ENCODE results near the gene PEF1. TPM values are rescaled to one million over a fixed set of nuclear protein-coding genes. Genes with fewer than 3 reads are reported as not detected.

Gene PEF1
- total RNA-seq, 4 donors from 2014 or later: 61.5 to 101 (median 92.9) TPM

GRCh38 chr1:31652891-31653499 is 8.3 kb upstream of the PEF1 start:
- H3K4me3 ChIP-seq: no peak overlapping the region
- peaks cover 11 to 20% (median 16%) of the 10 kb centered on the region in 4 donors for H3K4me1 ChIP-seq
- TF ChIP-seq POLR2AphosphoS5 (IDR thresholded peaks at IDR 0.05) (no peak), EP300 (IDR thresholded peaks at IDR 0.05) (no peak), POLR2A (IDR thresholded peaks at IDR 0.05; ENCODE audit: low read depth) (no peak)
- TF ChIP-seq, protein P1, sequence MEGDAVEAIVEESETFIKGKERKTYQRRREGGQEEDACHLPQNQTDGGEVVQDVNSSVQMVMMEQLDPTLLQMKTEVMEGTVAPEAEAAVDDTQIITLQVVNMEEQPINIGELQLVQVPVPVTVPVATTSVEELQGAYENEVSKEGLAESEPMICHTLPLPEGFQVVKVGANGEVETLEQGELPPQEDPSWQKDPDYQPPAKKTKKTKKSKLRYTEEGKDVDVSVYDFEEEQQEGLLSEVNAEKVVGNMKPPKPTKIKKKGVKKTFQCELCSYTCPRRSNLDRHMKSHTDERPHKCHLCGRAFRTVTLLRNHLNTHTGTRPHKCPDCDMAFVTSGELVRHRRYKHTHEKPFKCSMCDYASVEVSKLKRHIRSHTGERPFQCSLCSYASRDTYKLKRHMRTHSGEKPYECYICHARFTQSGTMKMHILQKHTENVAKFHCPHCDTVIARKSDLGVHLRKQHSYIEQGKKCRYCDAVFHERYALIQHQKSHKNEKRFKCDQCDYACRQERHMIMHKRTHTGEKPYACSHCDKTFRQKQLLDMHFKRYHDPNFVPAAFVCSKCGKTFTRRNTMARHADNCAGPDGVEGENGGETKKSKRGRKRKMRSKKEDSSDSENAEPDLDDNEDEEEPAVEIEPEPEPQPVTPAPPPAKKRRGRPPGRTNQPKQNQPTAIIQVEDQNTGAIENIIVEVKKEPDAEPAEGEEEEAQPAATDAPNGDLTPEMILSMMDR (IDR thresholded peaks at IDR 0.05): no peak
- no peaks in the 10 kb centered on the region for H3K27me3 ChIP-seq
- no peak overlapping the region for H3K27ac ChIP-seq (replicated peaks in 1 of 4)
- DNase-seq (ENCODE audit: extremely low spot score): no peak
- H3K9me3 ChIP-seq: no peaks in the 10 kb centered on the region
- intact Hi-C loops (cut with DNase I): no loop called here
- H3K36me3 ChIP-seq: peaks cover 3 to 61% (median 26%) of the 10 kb centered on the region in 4 donors
- WGBS: 78% methylated on average over 4 of the region's 4 CpGs

GRCh38 chr1:31651766-31652165 is 7.1 kb upstream of the PEF1 start:
- intact Hi-C loops (cut with DNase I): no loop called here
- no peak overlapping the region for H3K4me3 ChIP-seq
- H3K36me3 ChIP-seq: peaks cover 0 to 48% (median 18%) of the 10 kb centered on the region in 4 donors
- peaks cover 14 to 25% (median 18%) of the 10 kb centered on the region in 4 donors for H3K4me1 ChIP-seq
- DNase-seq (ENCODE audit: extremely low spot score): no peak
- WGBS: 69% methylated on average over 6 of the region's 6 CpGs
- H3K27me3 ChIP-seq: no peaks in the 10 kb centered on the region
- peak overlapping the region in 1 of 4 donors; percentile 50 for H3K27ac ChIP-seq (replicated peaks in 1 of 4)
- no peaks in the 10 kb centered on the region for H3K9me3 ChIP-seq
- TF ChIP-seq EP300 (IDR thresholded peaks at IDR 0.05) (no peak), POLR2A (IDR thresholded peaks at IDR 0.05; ENCODE audit: low read depth) (no peak), POLR2AphosphoS5 (IDR thresholded peaks at IDR 0.05) (no peak)
- TF ChIP-seq, protein P1 (IDR thresholded peaks at IDR 0.05): no peak

- Histone ChIP-seq H3K27me3 (no peaks in the 10 kb centered on the region), H3K4me3 (no peak overlapping the region), H3K36me3 (peaks cover 0 to 41% (median 16%) of the 10 kb centered on the region in 4 donors), H3K27ac (replicated peaks in 1 of 4) (peak overlapping the region in 1 of 4 donors; percentile 50), H3K9me3 (no peaks in the 10 kb centered on the region), H3K4me1 (peaks cover 15 to 25% (median 19%) of the 10 kb centered on the region in 4 donors)
- WGBS: 22% methylated on average over 1 of the region's 1 CpG
- intact Hi-C loops (cut with DNase I): no loop called here
- TF ChIP-seq, protein P1 (IDR thresholded peaks at IDR 0.05): no peak
- TF ChIP-seq POLR2AphosphoS5 (IDR thresholded peaks at IDR 0.05) (no peak), EP300 (IDR thresholded peaks at IDR 0.05) (no peak), POLR2A (IDR thresholded peaks at IDR 0.05; ENCODE audit: low read depth) (no peak)
- no peak for DNase-seq (ENCODE audit: extremely low spot score)
Measured at GRCh38 chr1:31651089-31651420, 6.4 kb upstream of the PEF1 start.

- H3K4me1 ChIP-seq: peaks cover 20 to 31% (median 26%) of the 10 kb centered on the region in 4 donors
- H3K36me3 ChIP-seq: peaks cover 0 to 35% (median 13%) of the 10 kb centered on the region in 4 donors
- DNase-seq (ENCODE audit: extremely low spot score): no peak
- H3K27me3 ChIP-seq: no peaks in the 10 kb centered on the region
- no peaks in the 10 kb centered on the region for H3K9me3 ChIP-seq
- 67% methylated on average over 9 of the region's 9 CpGs for WGBS
- intact Hi-C loops (cut with DNase I): no loop called here
- peak overlapping the region in 1 of 4 donors; percentile 50 for H3K27ac ChIP-seq (replicated peaks in 1 of 4)
- H3K4me3 ChIP-seq: no peak overlapping the region
- TF ChIP-seq EP300 (IDR thresholded peaks at IDR 0.05): no peak
- TF ChIP-seq POLR2AphosphoS5 (IDR thresholded peaks at IDR 0.05): no peak
- no peak for TF ChIP-seq POLR2A (IDR thresholded peaks at IDR 0.05; ENCODE audit: low read depth)
- TF ChIP-seq, protein P1 (IDR thresholded peaks at IDR 0.05): no peak
Measured at GRCh38 chr1:31650161-31651088, 5.7 kb upstream of the PEF1 start.
